ENCODE data around the gene PITHD1. TPM values are rescaled to one million over a fixed set of nuclear protein-coding genes. Genes with fewer than 3 reads are reported as not detected.
"Not testable (repeated sequence)": the region's sequence is repeated elsewhere in the genome, so short reads cannot be mapped to it uniquely, and the experiment has no call there.

PITHD1 gene
- total RNA-seq, 1 donor = 31.1 TPM

GRCh38 chr1:23827717-23828116 is 49.5 kb downstream of the PITHD1 start:
- H3K27me3 ChIP-seq (ENCODE audit: insufficient read depth, low read length) = no peaks in the 10 kb centered on the region
- H3K4me3 ChIP-seq (ENCODE audit: insufficient read depth, low read length) = no peak overlapping the region
- H3K79me2 ChIP-seq (ENCODE audit: insufficient read depth, low read length) = peaks cover 19% of the 10 kb centered on the region
- H3K36me3 ChIP-seq (ENCODE audit: insufficient read depth, low read length) = no peaks in the 10 kb centered on the region
- H3K4me2 ChIP-seq (ENCODE audit: insufficient read depth, low read length) = no peak overlapping the region
- no peak overlapping the region for H2AFZ ChIP-seq (ENCODE audit: low read length)
- no peak for DNase-seq (ENCODE audit: insufficient read length, low spot score, missing footprints)
- H4K20me1 ChIP-seq (ENCODE audit: insufficient read depth, low read length) = no peaks in the 10 kb centered on the region
- no peak overlapping the region for H3K27ac ChIP-seq (ENCODE audit: low read depth, low read length)
- TF ChIP-seq, protein P1, sequence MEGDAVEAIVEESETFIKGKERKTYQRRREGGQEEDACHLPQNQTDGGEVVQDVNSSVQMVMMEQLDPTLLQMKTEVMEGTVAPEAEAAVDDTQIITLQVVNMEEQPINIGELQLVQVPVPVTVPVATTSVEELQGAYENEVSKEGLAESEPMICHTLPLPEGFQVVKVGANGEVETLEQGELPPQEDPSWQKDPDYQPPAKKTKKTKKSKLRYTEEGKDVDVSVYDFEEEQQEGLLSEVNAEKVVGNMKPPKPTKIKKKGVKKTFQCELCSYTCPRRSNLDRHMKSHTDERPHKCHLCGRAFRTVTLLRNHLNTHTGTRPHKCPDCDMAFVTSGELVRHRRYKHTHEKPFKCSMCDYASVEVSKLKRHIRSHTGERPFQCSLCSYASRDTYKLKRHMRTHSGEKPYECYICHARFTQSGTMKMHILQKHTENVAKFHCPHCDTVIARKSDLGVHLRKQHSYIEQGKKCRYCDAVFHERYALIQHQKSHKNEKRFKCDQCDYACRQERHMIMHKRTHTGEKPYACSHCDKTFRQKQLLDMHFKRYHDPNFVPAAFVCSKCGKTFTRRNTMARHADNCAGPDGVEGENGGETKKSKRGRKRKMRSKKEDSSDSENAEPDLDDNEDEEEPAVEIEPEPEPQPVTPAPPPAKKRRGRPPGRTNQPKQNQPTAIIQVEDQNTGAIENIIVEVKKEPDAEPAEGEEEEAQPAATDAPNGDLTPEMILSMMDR (IDR thresholded peaks at IDR 0.05; ENCODE audit: extremely low read depth, low read depth, low read length) = no peak
- no peaks in the 10 kb centered on the region for H3K9me3 ChIP-seq (ENCODE audit: low read depth, low read length)
- H3K4me1 ChIP-seq (ENCODE audit: insufficient read depth, low read length) = peaks cover 4% of the 10 kb centered on the region

DNA sequence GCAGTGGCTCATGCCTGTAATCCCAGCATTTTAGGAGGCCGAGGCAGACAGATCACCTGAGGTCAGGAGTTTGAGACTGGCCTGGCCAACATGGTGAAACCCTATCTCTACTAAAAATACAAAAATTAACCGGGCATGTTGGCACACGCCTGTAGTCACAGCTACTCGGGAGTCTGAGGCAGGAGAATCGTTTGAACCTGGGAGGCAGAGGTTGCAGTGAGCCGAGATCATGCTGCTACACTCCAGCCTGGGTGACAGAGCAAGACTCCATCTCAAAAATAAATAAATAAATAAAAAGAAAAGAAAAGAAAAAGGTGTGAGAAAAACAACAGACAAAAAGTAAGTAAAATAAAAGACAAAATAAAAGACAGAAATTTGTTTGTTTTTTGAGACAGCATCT is 55.9 kb downstream of the PITHD1 start:
- H3K4me1 ChIP-seq (ENCODE audit: insufficient read depth, low read length); H3K4me3 ChIP-seq (ENCODE audit: insufficient read depth, low read length); H3K79me2 ChIP-seq (ENCODE audit: insufficient read depth, low read length); H2AFZ ChIP-seq (ENCODE audit: low read length); H3K36me3 ChIP-seq (ENCODE audit: insufficient read depth, low read length); H3K9me3 ChIP-seq (ENCODE audit: low read depth, low read length); DNase-seq (ENCODE audit: insufficient read length, low spot score, missing footprints); H3K27me3 ChIP-seq (ENCODE audit: insufficient read depth, low read length); H3K4me2 ChIP-seq (ENCODE audit: insufficient read depth, low read length); H3K27ac ChIP-seq (ENCODE audit: low read depth, low read length); H4K20me1 ChIP-seq (ENCODE audit: insufficient read depth, low read length): not testable (repeated sequence)

- DNase-seq (ENCODE audit: insufficient read length, low spot score, missing footprints) = no peak
- no peak overlapping the region for H3K27ac ChIP-seq (ENCODE audit: low read depth, low read length)
- H3K36me3 ChIP-seq (ENCODE audit: insufficient read depth, low read length) = no peaks in the 10 kb centered on the region
- H3K27me3 ChIP-seq (ENCODE audit: insufficient read depth, low read length) = peaks cover 6% of the 10 kb centered on the region
- no peaks in the 10 kb centered on the region for H3K79me2 ChIP-seq (ENCODE audit: insufficient read depth, low read length)
- H3K9me3 ChIP-seq (ENCODE audit: low read depth, low read length) = no peaks in the 10 kb centered on the region
- H3K4me3 ChIP-seq (ENCODE audit: insufficient read depth, low read length) = no peak overlapping the region
- H2AFZ ChIP-seq (ENCODE audit: low read length) = no peak overlapping the region
- H4K20me1 ChIP-seq (ENCODE audit: insufficient read depth, low read length) = no peaks in the 10 kb centered on the region
- H3K4me1 ChIP-seq (ENCODE audit: insufficient read depth, low read length) = peaks cover 8% of the 10 kb centered on the region
- no peak overlapping the region for H3K4me2 ChIP-seq (ENCODE audit: insufficient read depth, low read length)
- TF ChIP-seq, protein P1 (IDR thresholded peaks at IDR 0.05; ENCODE audit: extremely low read depth, low read depth, low read length) = no peak
Observed at GRCh38 chr1:23836037-23836436, 57.8 kb downstream of the PITHD1 start.

Other genes with a start within 250 kb of the PITHD1 start
- gene E2F2, start 247.2 kb upstream of the PITHD1 start, total RNA-seq = under 0.01 and 0.29 TPM in 2 replicates
- 177 and 240 TPM in 2 replicates for gene ID3, start 218.9 kb upstream of the PITHD1 start, total RNA-seq
- 606 and 693 TPM in 2 replicates for gene RPL11, start 86.6 kb upstream of the PITHD1 start, total RNA-seq
- 41.5 and 42.0 TPM in 2 replicates for gene ELOA, start 34.9 kb upstream of the PITHD1 start, total RNA-seq
- gene LYPLA2, start 12.7 kb downstream of the PITHD1 start, total RNA-seq = 28.3 and 36.9 TPM in 2 replicates
- gene GALE, start 22.3 kb downstream of the PITHD1 start, total RNA-seq = 11.8 and 13.4 TPM in 2 replicates
- 36.5 and 39.8 TPM in 2 replicates for gene HMGCL, start 47.0 kb downstream of the PITHD1 start, total RNA-seq
- 31.2 and 34.7 TPM in 2 replicates for gene FUCA1, start 89.9 kb downstream of the PITHD1 start, total RNA-seq
- not detected in 2 replicates for gene CNR2, start 134.9 kb downstream of the PITHD1 start, total RNA-seq
- gene PNRC2, start 181.4 kb downstream of the PITHD1 start, total RNA-seq = 66.3 and 74.9 TPM in 2 replicates
- 80.7 and 81.1 TPM in 2 replicates for gene SRSF10, start 201.9 kb downstream of the PITHD1 start, total RNA-seq